Measurements from ENCODE around the gene SORL1. TPM values are rescaled to one million over a fixed set of nuclear protein-coding genes. Genes with fewer than 3 reads are reported as not detected.
A peak's percentile ranks its signal among the peaks of the same experiment; 100 is the strongest.

Gene SORL1
- total RNA-seq, 4 donors from 2014 or later: 12.1 to 42.8 (median 21.0) TPM

DNA sequence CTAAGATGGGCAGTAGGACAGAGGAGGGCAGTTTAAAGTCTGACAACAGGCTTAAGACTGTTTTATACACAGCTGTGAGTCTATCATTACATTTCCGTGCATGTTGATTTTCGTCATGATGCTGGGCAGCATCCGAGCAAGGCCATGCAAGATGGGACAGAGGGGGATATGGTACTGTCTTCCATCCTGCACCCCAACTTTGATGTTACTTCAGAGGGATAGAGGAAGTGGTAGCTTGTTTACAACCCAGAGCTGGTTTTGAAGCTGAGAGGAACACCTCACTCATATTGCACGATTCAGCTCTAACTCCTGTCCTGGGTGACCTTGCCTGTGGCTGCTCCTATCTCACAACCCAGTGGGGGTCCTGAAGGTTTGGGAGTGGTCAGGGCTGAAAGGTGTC lies 3.0 kb upstream of the SORL1 start:
- Histone ChIP-seq H3K4me3 (no peak overlapping the region), H3K4me1 (peaks cover 27% of the 10 kb centered on the region), H3K9me3 (no peaks in the 10 kb centered on the region), H3K27me3 (peaks cover 14% of the 10 kb centered on the region), H3K36me3 (no peaks in the 10 kb centered on the region), H3K27ac (no peak overlapping the region)
- WGBS: 86% methylated on average over 4 of the region's 4 CpGs
- no peak for DNase-seq (ENCODE audit: low spot score in 2 of 2)
- TF ChIP-seq POLR2AphosphoS5 (IDR thresholded peaks at IDR 0.05) (no peak), POLR2A (IDR thresholded peaks at IDR 0.05) (no peak), EP300 (IDR thresholded peaks at IDR 0.05) (no peak)
- TF ChIP-seq, protein P1, sequence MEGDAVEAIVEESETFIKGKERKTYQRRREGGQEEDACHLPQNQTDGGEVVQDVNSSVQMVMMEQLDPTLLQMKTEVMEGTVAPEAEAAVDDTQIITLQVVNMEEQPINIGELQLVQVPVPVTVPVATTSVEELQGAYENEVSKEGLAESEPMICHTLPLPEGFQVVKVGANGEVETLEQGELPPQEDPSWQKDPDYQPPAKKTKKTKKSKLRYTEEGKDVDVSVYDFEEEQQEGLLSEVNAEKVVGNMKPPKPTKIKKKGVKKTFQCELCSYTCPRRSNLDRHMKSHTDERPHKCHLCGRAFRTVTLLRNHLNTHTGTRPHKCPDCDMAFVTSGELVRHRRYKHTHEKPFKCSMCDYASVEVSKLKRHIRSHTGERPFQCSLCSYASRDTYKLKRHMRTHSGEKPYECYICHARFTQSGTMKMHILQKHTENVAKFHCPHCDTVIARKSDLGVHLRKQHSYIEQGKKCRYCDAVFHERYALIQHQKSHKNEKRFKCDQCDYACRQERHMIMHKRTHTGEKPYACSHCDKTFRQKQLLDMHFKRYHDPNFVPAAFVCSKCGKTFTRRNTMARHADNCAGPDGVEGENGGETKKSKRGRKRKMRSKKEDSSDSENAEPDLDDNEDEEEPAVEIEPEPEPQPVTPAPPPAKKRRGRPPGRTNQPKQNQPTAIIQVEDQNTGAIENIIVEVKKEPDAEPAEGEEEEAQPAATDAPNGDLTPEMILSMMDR (IDR thresholded peaks at IDR 0.05): no peak

DNA sequence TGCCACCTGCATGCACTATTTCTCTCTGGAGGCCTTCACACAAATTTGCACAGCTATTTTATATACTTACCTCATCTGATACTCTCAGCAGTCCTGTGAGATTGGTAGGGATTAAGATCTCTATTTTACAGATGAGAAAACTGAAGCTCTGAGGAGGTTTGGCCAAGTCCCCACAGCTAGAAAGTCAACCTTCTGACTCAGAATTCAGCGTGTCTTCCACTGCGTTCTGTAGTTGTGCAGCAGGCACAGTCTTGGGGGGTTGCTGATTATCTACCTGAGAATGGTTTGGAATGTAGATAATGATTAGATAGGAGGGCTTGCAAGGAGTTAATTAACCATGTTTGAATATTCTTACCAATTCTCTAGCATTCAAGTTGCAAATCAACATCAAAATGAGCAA lies 2.5 kb upstream of the SORL1 start:
- peaks cover 14% of the 10 kb centered on the region for H3K27me3 ChIP-seq
- no peaks in the 10 kb centered on the region for H3K36me3 ChIP-seq
- no peak overlapping the region for H3K27ac ChIP-seq
- TF ChIP-seq EP300 (IDR thresholded peaks at IDR 0.05) (no peak), POLR2AphosphoS5 (IDR thresholded peaks at IDR 0.05) (no peak), POLR2A (IDR thresholded peaks at IDR 0.05) (no peak)
- TF ChIP-seq, protein P1 (IDR thresholded peaks at IDR 0.05): no peak
- peaks cover 27% of the 10 kb centered on the region for H3K4me1 ChIP-seq
- no peak overlapping the region for H3K4me3 ChIP-seq
- H3K9me3 ChIP-seq: no peaks in the 10 kb centered on the region
- WGBS: 90% methylated on average over 2 of the region's 2 CpGs
- no peak for DNase-seq (ENCODE audit: low spot score in 2 of 2)

DNA sequence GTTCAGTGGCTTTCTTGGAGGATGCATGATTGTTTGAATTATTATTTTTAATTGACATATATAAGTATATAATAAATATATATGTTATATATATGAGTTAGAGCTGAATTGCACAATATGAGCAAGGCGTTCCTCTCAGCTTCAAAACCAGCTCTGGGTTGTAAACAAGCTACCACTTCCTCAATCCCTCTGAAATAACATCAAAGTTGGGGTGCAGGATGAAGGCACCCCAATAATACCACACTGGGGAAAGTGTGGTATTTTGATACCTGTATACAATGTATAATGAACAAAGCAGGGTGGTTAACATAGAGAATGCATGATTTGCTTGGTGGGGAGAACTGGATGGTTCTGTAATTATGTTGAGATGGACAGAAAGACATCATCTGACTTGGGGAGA lies 1.7 kb upstream of the SORL1 start:
- Histone ChIP-seq H3K9me3 (no peaks in the 10 kb centered on the region), H3K36me3 (no peaks in the 10 kb centered on the region), H3K27me3 (peaks cover 14% of the 10 kb centered on the region), H3K4me1 (peaks cover 27% of the 10 kb centered on the region), H3K27ac (no peak overlapping the region), H3K4me3 (no peak overlapping the region)
- WGBS: 77% methylated on average over 1 of the region's 1 CpG
- no peak for TF ChIP-seq EP300 (IDR thresholded peaks at IDR 0.05)
- TF ChIP-seq, protein P1 (IDR thresholded peaks at IDR 0.05): no peak
- TF ChIP-seq POLR2A (IDR thresholded peaks at IDR 0.05): no peak
- no peak for TF ChIP-seq POLR2AphosphoS5 (IDR thresholded peaks at IDR 0.05)
- no peak for DNase-seq (ENCODE audit: low spot score in 2 of 2)

DNA sequence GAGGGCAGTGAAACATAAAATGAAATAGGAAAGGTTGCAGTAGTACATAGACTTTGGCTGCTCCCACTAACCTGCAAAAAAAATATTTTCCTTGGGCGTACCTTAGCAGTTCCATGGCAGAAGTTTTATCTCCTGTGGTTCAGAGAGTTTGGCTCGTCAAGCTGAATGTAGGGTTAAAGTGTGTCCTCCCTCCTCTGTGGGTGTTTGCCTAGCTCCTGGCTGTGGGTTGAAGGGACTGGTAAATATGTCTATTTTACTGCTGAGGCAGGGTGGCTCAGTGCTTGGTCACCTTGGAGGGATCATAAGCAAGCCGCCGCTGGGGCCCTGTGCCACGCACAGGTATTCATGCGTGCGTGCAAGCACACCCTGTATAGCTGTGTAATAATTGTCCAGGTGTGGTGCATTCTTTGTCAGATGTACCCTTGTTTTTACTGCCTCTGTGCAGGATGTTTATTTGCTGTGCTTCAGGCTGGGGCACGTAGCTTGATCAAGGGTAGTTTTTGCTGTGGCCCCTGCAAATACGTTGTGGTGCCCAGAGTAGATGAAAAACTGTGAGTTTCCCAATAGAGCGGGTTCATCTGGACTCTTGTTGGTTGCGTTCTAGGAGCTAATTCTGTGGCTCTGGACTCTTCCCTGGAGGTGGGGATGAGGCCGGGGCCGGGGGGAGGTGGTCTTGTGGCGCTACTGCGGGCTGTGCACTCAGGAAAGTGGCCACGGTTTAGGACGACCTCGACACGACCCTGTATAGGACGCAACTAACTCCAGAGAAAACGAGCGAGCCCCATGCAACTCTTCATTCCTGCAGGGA lies 732 bp upstream of the SORL1 start:
- H3K4me1 ChIP-seq: peaks cover 27% of the 10 kb centered on the region
- no peaks in the 10 kb centered on the region for H3K9me3 ChIP-seq
- TF ChIP-seq EP300 (IDR thresholded peaks at IDR 0.05) (no peak), POLR2A (IDR thresholded peaks at IDR 0.05) (no peak)
- H3K27ac ChIP-seq: peak overlapping the region; percentile 45
- H3K36me3 ChIP-seq: no peaks in the 10 kb centered on the region
- 15% methylated on average over 22 of the region's 22 CpGs for WGBS
- DNase-seq (ENCODE audit: low spot score in 2 of 2): no peak
- peak overlapping the region; percentile 86 for H3K4me3 ChIP-seq
- peaks cover 14% of the 10 kb centered on the region for H3K27me3 ChIP-seq

DNA sequence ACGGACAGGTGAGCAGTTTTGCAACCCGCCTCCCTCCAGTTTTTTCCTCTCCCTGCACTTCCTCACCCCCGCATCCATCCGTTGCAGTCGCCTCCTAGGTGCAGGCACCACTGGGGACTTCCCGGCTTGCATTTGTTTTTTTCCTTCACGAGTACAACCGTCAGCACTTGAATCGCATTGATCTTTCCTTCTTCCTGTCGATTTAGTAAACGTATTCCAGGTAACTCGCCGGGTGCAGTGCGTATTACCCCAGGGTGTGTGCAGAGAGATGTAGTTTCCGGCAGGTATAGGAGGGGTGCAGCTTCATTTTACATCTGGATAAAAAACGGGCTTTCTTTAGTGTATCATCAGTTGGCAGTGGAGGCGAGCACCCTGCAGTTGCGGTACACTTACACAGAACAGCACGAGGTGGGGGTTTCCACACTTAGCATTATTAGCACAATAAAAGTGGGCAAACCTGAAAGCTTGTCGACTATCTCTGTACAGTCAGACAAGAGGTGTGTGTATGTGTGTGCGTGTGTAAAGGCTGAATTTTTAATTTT lies 566 bp downstream of the SORL1 start, which contains the start of gene SORL1-AS1:
Gene SORL1-AS1 (minus strand): TSS at position 359 of the 542 bp plus-strand sequence.
- 3% methylated on average over 20 of the region's 21 CpGs for WGBS
- Histone ChIP-seq H3K36me3 (no peaks in the 10 kb centered on the region), H3K4me3 (peak within 1 kb of the TSS; percentile 86), H3K27me3 (peaks cover 14% of the 10 kb centered on the region), H3K27ac (peak within 1 kb of the TSS; percentile 77), H3K4me1 (peaks cover 27% of the 10 kb centered on the region), H3K9me3 (no peaks in the 10 kb centered on the region)
- no peak for DNase-seq (ENCODE audit: low spot score in 2 of 2)
- no peak for TF ChIP-seq POLR2AphosphoS5 (IDR thresholded peaks at IDR 0.05)
- TF ChIP-seq EP300 (IDR thresholded peaks at IDR 0.05): no peak
- TF ChIP-seq POLR2A (IDR thresholded peaks at IDR 0.05): no peak
- TF ChIP-seq, protein P1 (IDR thresholded peaks at IDR 0.05): no peak

All from suprapubic skin (tissue), 4 donors.